ENCODE results near the gene MMP26. TPM values are rescaled to one million over a fixed set of nuclear protein-coding genes. Genes with fewer than 3 reads are reported as not detected.

The MMP26 gene
- total RNA-seq, 2 donors from 2014 or later = not detected

- no peak overlapping the region for H3K27ac ChIP-seq
- no peak for TF ChIP-seq CTCF (IDR thresholded peaks at IDR 0.05)
- H3K4me1 ChIP-seq (ENCODE audit: control insufficient read depth in 1 of 2, low read depth in 2 of 2) = no peaks in the 10 kb centered on the region
- H3K4me3 ChIP-seq = no peak overlapping the region
- no peak for ATAC-seq (ENCODE audit: insufficient number of reproducible peaks, low FRiP score, low read depth)
- H3K27me3 ChIP-seq (replicated peaks; ENCODE audit: insufficient read depth) = no peaks in the 10 kb centered on the region
- no peaks in the 10 kb centered on the region for H3K36me3 ChIP-seq
- no peaks in the 10 kb centered on the region for H3K9me3 ChIP-seq
- DNase-seq (ENCODE audit: low spot score) = no peak
Measured at GRCh38 chr11:4665424-4665823, 39.2 kb upstream of the MMP26 start.

GRCh38 chr11:4671741-4672140, 32.8 kb upstream of the MMP26 start:
- Histone ChIP-seq H3K4me1 (ENCODE audit: control insufficient read depth in 1 of 2, low read depth in 2 of 2) (peaks cover 0 to 13% of the 10 kb centered on the region in 2 donors), H3K27ac (no peak overlapping the region), H3K27me3 (replicated peaks; ENCODE audit: insufficient read depth) (no peaks in the 10 kb centered on the region), H3K4me3 (no peak overlapping the region), H3K36me3 (no peaks in the 10 kb centered on the region), H3K9me3 (no peaks in the 10 kb centered on the region)
- TF ChIP-seq CTCF (IDR thresholded peaks at IDR 0.05) = no peak
- no peak for DNase-seq (ENCODE audit: low spot score)
- no peak for ATAC-seq (ENCODE audit: insufficient number of reproducible peaks, low FRiP score, low read depth)

- Histone ChIP-seq H3K9me3 (no peaks in the 10 kb centered on the region), H3K27me3 (replicated peaks; ENCODE audit: insufficient read depth) (no peaks in the 10 kb centered on the region), H3K4me3 (no peak overlapping the region), H3K36me3 (no peaks in the 10 kb centered on the region), H3K27ac (no peak overlapping the region), H3K4me1 (ENCODE audit: control insufficient read depth in 1 of 2, low read depth in 2 of 2) (peaks cover 0 to 13% of the 10 kb centered on the region in 2 donors)
- TF ChIP-seq CTCF (IDR thresholded peaks at IDR 0.05) = no peak
- ATAC-seq (ENCODE audit: insufficient number of reproducible peaks, low FRiP score, low read depth) (no peak), DNase-seq (ENCODE audit: low spot score) (no peak)
Measured at GRCh38 chr11:4672470-4672869, 32.1 kb upstream of the MMP26 start.

GRCh38 chr11:4673781-4674180, 30.8 kb upstream of the MMP26 start:
- DNase-seq (ENCODE audit: low spot score) (no peak), ATAC-seq (ENCODE audit: insufficient number of reproducible peaks, low FRiP score, low read depth) (no peak)
- Histone ChIP-seq H3K4me1 (ENCODE audit: control insufficient read depth in 1 of 2, low read depth in 2 of 2) (peaks cover 0 to 13% of the 10 kb centered on the region in 2 donors), H3K36me3 (no peaks in the 10 kb centered on the region), H3K4me3 (no peak overlapping the region), H3K9me3 (no peaks in the 10 kb centered on the region), H3K27ac (no peak overlapping the region), H3K27me3 (replicated peaks; ENCODE audit: insufficient read depth) (no peaks in the 10 kb centered on the region)
- TF ChIP-seq CTCF (IDR thresholded peaks at IDR 0.05) = no peak

- DNase-seq (ENCODE audit: low spot score) (no peak), ATAC-seq (ENCODE audit: insufficient number of reproducible peaks, low FRiP score, low read depth) (no peak)
- Histone ChIP-seq H3K27me3 (replicated peaks; ENCODE audit: insufficient read depth) (no peaks in the 10 kb centered on the region), H3K4me1 (ENCODE audit: control insufficient read depth in 1 of 2, low read depth in 2 of 2) (peaks cover 0 to 3% of the 10 kb centered on the region in 2 donors), H3K9me3 (no peaks in the 10 kb centered on the region), H3K4me3 (no peak overlapping the region), H3K27ac (no peak overlapping the region), H3K36me3 (no peaks in the 10 kb centered on the region)
- no peak for TF ChIP-seq CTCF (IDR thresholded peaks at IDR 0.05)
Measured at GRCh38 chr11:4677948-4678347, 26.6 kb upstream of the MMP26 start.

Data from thoracic aorta (tissue), 2 donors.